HCT116 (cell line): ENCODE data around the gene PLA2G5. TPM values are rescaled to one million over a fixed set of nuclear protein-coding genes. Genes with fewer than 3 reads are reported as not detected.

Experiments used
- ATAC-seq: fragments of 200-7000 bp; cut with Tn5 transposase; 2 replicates; pipeline ENCODE4 v1.9.1; 2020; ENCODE audit warnings: mild to moderate bottlenecking, moderate library complexity
- BruUV-seq: library from RNA; stranded (reverse); fragments of 400-500 nt; replicated peaks from 2 replicates; lab custom pipeline; 2021; lab: Mats Ljungman, UMichigan
- CTCF ChIA-PET: fragments of 300-600 bp; sonication (Branson Sonifier 250); formaldehyde crosslinking; loops from one replicate; lab custom pipeline; 2021; ENCODE audit warnings: antibody characterized with exemption; lab: Charles Lee
- POLR2A ChIA-PET: fragments of 300-600, 350-600 bp; sonication (Branson Sonifier 250); formaldehyde crosslinking; loops from one replicate; lab custom pipeline; 2021; ENCODE audit warnings: antibody characterized with exemption; lab: Charles Lee
- RAD21 ChIA-PET, 2 experiments: fragments of 300-600 bp; sonication (Branson Sonifier 250); formaldehyde crosslinking; loops; one replicate each; lab custom pipeline; 2023; ENCODE audit warnings: low total read pairs in 2 of 2; ENCODE audit not compliant: uncharacterized antibody in 2 of 2, unreplicated experiment in 2 of 2, low non-redundant PET in 1 of 2; lab: Charles Lee
- DNase-seq: peaks from one replicate; pipeline ENCODE4 v3.0.0-alpha.2; 2010; ENCODE audit warnings: low read depth, low spot score
- H2AFZ ChIP-seq: fragments of 200-600 bp; shearing (Covaris generic), sonication (generic); 2 replicates; pipeline ENCODE4 v1.6.1; 2017; ENCODE audit warnings: low read depth, mixed run types, mixed read lengths, antibody characterized with exemption, low read length; ENCODE audit not compliant: poor library complexity, severe bottlenecking
- H3K27ac ChIP-seq: 2 replicates; pipeline ENCODE4 v1.5.1; 2012; ENCODE audit warnings: low read depth, low read length
- H3K27me3 ChIP-seq: fragments of 200-600 bp; sonication (generic); 2 replicates; pipeline ENCODE4 v1.6.1; 2016; ENCODE audit warnings: mixed run types, low read length, mixed read lengths; ENCODE audit not compliant: insufficient read depth
- H3K36me3 ChIP-seq, 2 experiments: fragments of 200-500 bp in 1 of 2; fragments of 200-600 bp in 1 of 2; sonication (Bioruptor generic) in 1 of 2; sonication (generic) in 1 of 2; 2 replicates each; pipeline versions ENCODE4 v1.5.1 to v1.6.1; 2014 to 2016; ENCODE audit warnings: low read length in 2 of 2, inconsistent platforms in 1 of 2, mixed read lengths in 1 of 2, mixed run types in 1 of 2; ENCODE audit not compliant: insufficient read depth in 2 of 2, control insufficient read depth in 1 of 2
- H3K4me1 ChIP-seq, 2 experiments: fragments of 200-600 bp in 1 of 2; sonication (generic) in 1 of 2; 2 replicates each; pipeline versions ENCODE4 v1.5.1 to v1.6.1; 2012 to 2017; ENCODE audit warnings: low read length in 2 of 2, inconsistent platforms in 1 of 2, mild to moderate bottlenecking in 1 of 2, mixed read lengths in 1 of 2, mixed run types in 1 of 2, moderate library complexity in 1 of 2; ENCODE audit not compliant: insufficient read depth in 2 of 2, control insufficient read depth in 1 of 2
- H3K4me2 ChIP-seq: fragments of 200-600 bp; sonication (generic); 2 replicates; pipeline ENCODE4 v1.6.1; 2017; ENCODE audit warnings: mixed run types, low read length, mixed read lengths
- H3K4me3 ChIP-seq, 2 experiments: fragments of 200-600 bp in 1 of 2; sonication (generic) in 1 of 2; replicated peaks in 1 of 2; 2 replicates each; pipeline ENCODE4 v1.5.1; 2011 to 2016; ENCODE audit warnings: low read length in 2 of 2, control low read depth in 1 of 2, low read depth in 1 of 2, mild to moderate bottlenecking in 1 of 2, mixed read lengths in 1 of 2, mixed run types in 1 of 2
- H3K79me2 ChIP-seq: fragments of 200-600 bp; sonication (generic); 2 replicates; pipeline ENCODE4 v1.6.1; 2017; ENCODE audit warnings: mild to moderate bottlenecking, mixed run types, low read length, moderate library complexity, mixed read lengths; ENCODE audit not compliant: insufficient read depth
- H3K9ac ChIP-seq: fragments of 200-600 bp; sonication (generic); 2 replicates; pipeline ENCODE4 v1.6.1; 2016; ENCODE audit warnings: low read length, mixed read lengths
- H3K9me2 ChIP-seq: fragments of 200-600 bp; sonication (generic), shearing (Covaris generic); 2 replicates; pipeline ENCODE4 v1.6.1; 2017; ENCODE audit warnings: mixed run types, mild to moderate bottlenecking, moderate library complexity; ENCODE audit not compliant: insufficient read depth
- H3K9me3 ChIP-seq, 2 experiments: fragments of 200-500 bp in 1 of 2; fragments of 200-600 bp in 1 of 2; sonication (Bioruptor generic) in 1 of 2; sonication (generic) in 1 of 2; 2 replicates each; pipeline ENCODE4 v1.6.1; 2014 to 2017; ENCODE audit warnings: low read length in 2 of 2, mixed read lengths in 2 of 2, inconsistent platforms in 1 of 2, low read depth in 1 of 2, mild to moderate bottlenecking in 1 of 2, mixed run types in 1 of 2, moderate library complexity in 1 of 2; ENCODE audit not compliant: control insufficient read depth in 1 of 2, insufficient read depth in 1 of 2
- H4K20me1 ChIP-seq: fragments of 200-600 bp; sonication (generic), shearing (Covaris generic); 2 replicates; pipeline ENCODE4 v1.6.1; 2017; ENCODE audit warnings: mixed run types, mild to moderate bottlenecking, moderate library complexity; ENCODE audit not compliant: insufficient read depth
- ATF3 ChIP-seq: IDR thresholded peaks from 2 replicates; pipeline ENCODE4 v1.6.1; 2012
- CBX3 ChIP-seq: IDR thresholded peaks from 2 replicates; pipeline ENCODE4 v1.6.1; 2012; ENCODE audit warnings: low read depth
- EGR1 ChIP-seq: IDR thresholded peaks from 2 replicates; pipeline ENCODE4 v1.6.1; 2012; ENCODE audit warnings: low read depth
- EZH2 ChIP-seq: fragments of 200-600 bp; sonication (generic); IDR thresholded peaks from 2 replicates; pipeline ENCODE4 v1.6.1; 2017; ENCODE audit warnings: antibody characterized with exemption, mixed run types
- FOSL1 ChIP-seq: IDR thresholded peaks from 2 replicates; pipeline ENCODE4 v1.6.1; 2012; ENCODE audit warnings: low read depth
- MAX ChIP-seq: IDR thresholded peaks from 2 replicates; pipeline ENCODE4 v1.6.1; 2012
- POLR2A ChIP-seq: IDR thresholded peaks from 2 replicates; pipeline ENCODE4 v1.7.0; 2011; ENCODE audit warnings: borderline replicate concordance; ENCODE audit not compliant: insufficient read depth, insufficient read length; ENCODE audit errors: extremely low read depth
- REST ChIP-seq: IDR thresholded peaks from 2 replicates; pipeline ENCODE4 v1.6.1; 2012; ENCODE audit warnings: low read depth
- SIN3A ChIP-seq: IDR thresholded peaks from 2 replicates; pipeline ENCODE4 v1.6.1; 2012; ENCODE audit warnings: low read depth
- SP1 ChIP-seq: IDR thresholded peaks from 2 replicates; pipeline ENCODE4 v1.6.1; 2012; ENCODE audit warnings: low read depth
- TCF7L2 ChIP-seq: IDR thresholded peaks from 2 replicates; pipeline ENCODE4 v1.7.0; 2011; ENCODE audit warnings: borderline replicate concordance, inconsistent platforms; ENCODE audit not compliant: insufficient read depth, insufficient read length; ENCODE audit errors: extremely low read depth
- YY1 ChIP-seq: IDR thresholded peaks from 2 replicates; pipeline ENCODE4 v1.6.1; 2011; ENCODE audit warnings: low read length, low read depth, moderate library complexity, mild to moderate bottlenecking; ENCODE audit not compliant: insufficient replicate concordance; ENCODE audit errors: extremely low read depth
- ZBTB33 ChIP-seq: IDR thresholded peaks from 2 replicates; pipeline ENCODE4 v1.6.1; 2011; ENCODE audit warnings: mild to moderate bottlenecking, low read length, moderate library complexity; ENCODE audit not compliant: insufficient replicate concordance; ENCODE audit errors: extremely low read depth
- ZFX ChIP-seq: fragments of 450-650 bp; IDR thresholded peaks from 2 replicates; pipeline ENCODE4 v1.6.1; 2017
- ZNF274 ChIP-seq: fragments of 200-500 bp; sonication (Bioruptor generic); IDR thresholded peaks from 2 replicates; pipeline ENCODE4 v1.6.1; 2014; ENCODE audit warnings: mild to moderate bottlenecking, low read depth, low read length, inconsistent platforms
- intact Hi-C: fragments of 100-400 bp; cut with micrococcal nuclease; formaldehyde crosslinking; loops from 2 replicates; pipeline ENCODE4 v1.10.0; 2022
- total RNA-seq: library from RNA; stranded (reverse); gene quantifications from one replicate; pipeline ENCODE4 v1.2.1, GENCODE V29; 2021; ENCODE audit not compliant: unreplicated experiment

The PLA2G5 gene
- total RNA-seq, 1 experiment from 2014 or later, result not detected

GRCh38 chr1:20076223-20076622 is 6.2 kb downstream of the PLA2G5 start:
- H3K27ac ChIP-seq, result no peak overlapping the region
- H4K20me1 ChIP-seq, result no peaks in the 10 kb centered on the region
- no peak overlapping the region for H3K9ac ChIP-seq
- no peak for TF ChIP-seq MAX
- no peak for TF ChIP-seq POLR2A
- TF ChIP-seq ATF3, result no peak
- no peak for TF ChIP-seq ZNF274
- TF ChIP-seq REST, result no peak
- TF ChIP-seq SIN3A, result no peak
- no peak for TF ChIP-seq CBX3
- TF ChIP-seq EZH2, result no peak
- no peak for TF ChIP-seq YY1
- TF ChIP-seq TCF7L2, result no peak
- no peak for TF ChIP-seq ZFX
- TF ChIP-seq ZBTB33, result no peak
- no peak for TF ChIP-seq SP1
- no peak for TF ChIP-seq FOSL1
- TF ChIP-seq EGR1, result no peak
- H3K79me2 ChIP-seq, result no peaks in the 10 kb centered on the region
- no peaks in the 10 kb centered on the region for H3K4me1 ChIP-seq
- H3K9me3 ChIP-seq, result no peaks in the 10 kb centered on the region
- DNase-seq, result no peak
- H3K27me3 ChIP-seq, result no peaks in the 10 kb centered on the region
- H2AFZ ChIP-seq, result no peak overlapping the region
- ATAC-seq, result no peak
- H3K9me2 ChIP-seq, result no peaks in the 10 kb centered on the region
- H3K4me3 ChIP-seq, result no peak overlapping the region
- no peaks in the 10 kb centered on the region for H3K36me3 ChIP-seq
- intact Hi-C loops, result no loop called here
- ChIA-PET POLR2A (interaction anchor here (0.6 kb wide), 1 partner anchor 28 kb away, joined by 3 read pairs; no protein-coding TSS in a partner anchor), RAD21 (no interaction called here), CTCF (no interaction called here)
- BruUV-seq, result no TSS peak
- H3K4me2 ChIP-seq, result no peak overlapping the region
